Measurements from ENCODE around the gene OS9.
"Not testable (repeated sequence)": the region's sequence is repeated elsewhere in the genome, so short reads cannot be mapped to it uniquely, and the experiment has no call there.

The OS9 gene

GRCh38 chr12:57695770-57696432, 2.0 kb downstream of the OS9 start:
- no peak for DNase-seq

DNA sequence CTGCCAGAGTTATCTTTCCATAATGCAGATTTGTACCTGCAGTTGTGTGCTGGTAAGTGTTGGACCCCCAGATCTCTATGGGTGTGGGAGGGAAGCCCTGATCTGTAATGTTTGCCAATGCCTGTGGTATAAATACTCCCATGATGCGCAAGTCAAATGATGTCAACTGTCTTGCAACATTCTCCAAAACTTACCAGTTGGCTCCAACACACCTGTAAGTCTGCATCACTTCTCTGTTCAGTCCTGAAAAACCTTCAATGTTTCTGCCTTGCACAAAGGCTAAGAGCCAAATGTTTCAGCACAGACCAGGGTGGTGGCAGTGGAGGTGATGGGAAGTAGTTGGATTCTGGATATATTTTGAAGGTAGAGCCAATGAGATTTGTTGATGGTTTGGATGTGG, 3.1 kb downstream of the OS9 start:
- DNase-seq: no peak

DNA sequence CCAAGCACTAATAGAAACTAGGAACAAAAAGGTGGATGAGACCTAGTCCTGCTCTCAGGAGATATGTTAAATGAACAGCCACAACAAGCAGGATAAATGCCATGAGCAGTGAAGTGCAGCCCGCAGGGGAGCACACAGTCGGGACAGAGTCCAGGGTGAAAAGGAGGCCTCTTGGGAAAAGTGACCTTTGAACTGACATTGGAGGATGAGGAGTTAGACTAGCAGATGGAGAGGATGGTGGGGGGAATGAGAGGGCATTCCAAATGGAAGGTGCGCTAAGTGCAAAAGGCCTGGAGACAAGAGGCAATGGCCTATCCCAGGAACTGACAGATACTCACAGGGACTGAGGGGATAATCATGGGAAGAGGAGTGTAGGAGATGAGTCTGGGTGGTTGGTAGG, 4.5 kb downstream of the OS9 start:
- DNase-seq: no peak

DNA sequence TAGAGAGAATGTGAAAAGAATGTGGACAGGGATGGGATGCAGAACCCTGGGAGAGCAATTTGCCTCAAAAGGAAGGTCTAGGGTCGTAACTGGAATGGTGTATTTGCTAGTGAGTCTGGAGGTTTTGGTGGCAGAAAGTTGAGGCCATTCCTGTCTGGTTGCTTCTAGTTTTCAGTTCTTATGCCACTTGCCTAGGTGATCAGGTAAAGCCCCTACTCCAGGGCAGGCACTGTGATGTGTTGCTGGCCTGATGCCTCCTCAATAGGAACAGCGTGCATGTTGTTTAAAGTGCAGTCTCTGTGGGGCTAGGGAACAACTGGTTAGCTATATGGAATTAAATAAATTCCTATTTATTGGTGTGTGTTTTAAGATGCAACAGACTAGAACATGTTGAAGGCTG, 6.4 kb downstream of the OS9 start:
- DNase-seq: no peak

DNA sequence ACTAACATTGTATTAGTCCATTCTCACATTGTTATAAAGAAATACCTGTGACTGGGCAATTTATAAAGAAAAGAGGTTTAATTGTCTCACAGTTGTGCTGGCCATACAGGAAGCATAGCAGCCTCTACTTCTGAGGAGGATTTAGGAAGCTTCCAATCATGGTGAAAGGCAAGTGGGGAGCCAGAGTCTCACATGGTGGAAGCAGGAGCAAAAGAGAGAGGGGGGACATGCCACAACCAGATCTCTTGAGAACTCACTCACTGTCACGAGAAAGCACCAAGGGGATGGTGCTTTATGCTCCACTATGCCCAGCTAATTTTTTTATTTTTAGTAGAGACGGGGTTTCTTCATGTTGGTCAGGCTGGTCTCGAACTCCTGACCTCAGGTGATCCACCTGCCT, 13.3 kb downstream of the OS9 start:
- DNase-seq: no peak

DNA sequence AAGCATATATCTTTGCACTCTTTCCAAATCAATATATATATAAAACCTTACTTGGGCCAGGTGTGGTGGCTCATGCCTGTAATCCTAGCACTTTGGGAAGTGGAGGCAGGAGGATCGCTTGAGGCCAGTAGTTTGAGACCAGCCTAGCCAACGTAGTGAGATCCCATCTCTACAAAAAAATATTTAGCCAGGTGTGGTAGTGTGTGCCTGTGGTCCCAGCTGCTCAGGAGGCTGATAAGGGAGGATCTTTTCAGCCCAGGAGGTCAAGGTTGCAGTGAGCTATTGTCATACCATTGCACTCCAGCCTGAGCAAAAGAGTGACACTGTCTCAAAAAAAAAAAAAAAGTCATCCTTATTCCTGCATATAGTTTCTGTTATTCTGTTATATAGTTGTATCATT, 14.4 kb downstream of the OS9 start:
- DNase-seq: no peak

- no peak for DNase-seq
Measured at GRCh38 chr12:57712701-57713100, 18.8 kb downstream of the OS9 start.

- DNase-seq: no peak
Measured at GRCh38 chr12:57713209-57713608, 19.3 kb downstream of the OS9 start.

- not testable (repeated sequence) for DNase-seq
Measured at GRCh38 chr12:57715036-57715748, 21.3 kb downstream of the OS9 start.

DNA sequence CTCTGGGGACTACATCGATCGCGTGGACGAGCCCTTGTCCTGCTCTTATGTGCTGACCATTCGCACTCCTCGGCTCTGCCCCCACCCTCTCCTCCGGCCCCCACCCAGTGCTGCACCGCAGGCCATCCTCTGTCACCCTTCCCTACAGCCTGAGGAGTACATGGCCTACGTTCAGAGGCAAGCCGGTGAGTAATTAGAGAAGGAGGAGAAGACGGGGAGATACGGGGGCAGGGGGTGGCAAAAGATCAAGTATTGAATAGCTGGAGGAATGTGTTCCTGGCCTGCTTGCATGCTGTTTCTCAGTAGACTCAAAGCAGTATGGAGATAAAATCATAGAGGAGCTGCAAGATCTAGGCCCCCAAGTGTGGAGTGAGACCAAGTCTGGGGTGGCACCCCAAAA, 21.9 kb downstream of the OS9 start:
- no peak for DNase-seq

DNA sequence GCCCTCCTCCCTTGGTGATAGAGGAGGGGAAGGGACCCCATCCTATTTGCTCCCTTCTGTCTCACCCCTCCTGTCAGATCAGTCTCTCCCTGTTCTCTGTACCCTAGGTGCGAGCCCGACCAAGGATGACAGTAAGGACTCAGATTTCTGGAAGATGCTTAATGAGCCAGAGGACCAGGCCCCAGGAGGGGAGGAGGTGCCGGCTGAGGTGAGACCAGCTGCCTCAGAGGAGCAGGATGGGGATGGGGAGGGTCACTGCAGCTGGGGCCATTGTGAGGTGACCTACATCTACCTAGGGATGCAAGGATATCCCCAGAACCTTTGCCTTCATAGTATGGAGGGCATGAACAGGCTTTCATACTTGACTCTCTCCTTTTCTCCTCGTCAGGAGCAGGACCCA, 22.4 kb downstream of the OS9 start:
- no peak for DNase-seq

DNA sequence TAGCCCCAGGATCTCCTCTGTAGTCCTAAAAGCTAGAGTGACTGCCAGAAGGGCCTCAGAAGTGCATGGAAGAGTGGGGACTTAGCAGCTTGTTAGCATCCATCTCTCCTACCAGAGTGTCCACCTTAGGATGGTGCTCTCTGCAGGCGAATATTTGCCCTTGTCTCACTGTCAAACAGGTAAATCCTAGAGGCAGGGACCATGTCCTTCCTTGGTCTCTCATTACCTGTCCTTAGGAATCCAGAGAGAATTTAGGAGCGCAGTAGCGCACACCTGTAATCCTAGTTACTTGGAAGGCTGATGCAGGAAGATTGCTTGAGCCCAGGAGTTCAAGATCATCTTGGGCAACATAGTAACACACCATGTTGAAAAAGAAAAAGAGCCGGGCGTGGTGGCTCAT, 23.2 kb downstream of the OS9 start:
- no peak for DNase-seq

DNA sequence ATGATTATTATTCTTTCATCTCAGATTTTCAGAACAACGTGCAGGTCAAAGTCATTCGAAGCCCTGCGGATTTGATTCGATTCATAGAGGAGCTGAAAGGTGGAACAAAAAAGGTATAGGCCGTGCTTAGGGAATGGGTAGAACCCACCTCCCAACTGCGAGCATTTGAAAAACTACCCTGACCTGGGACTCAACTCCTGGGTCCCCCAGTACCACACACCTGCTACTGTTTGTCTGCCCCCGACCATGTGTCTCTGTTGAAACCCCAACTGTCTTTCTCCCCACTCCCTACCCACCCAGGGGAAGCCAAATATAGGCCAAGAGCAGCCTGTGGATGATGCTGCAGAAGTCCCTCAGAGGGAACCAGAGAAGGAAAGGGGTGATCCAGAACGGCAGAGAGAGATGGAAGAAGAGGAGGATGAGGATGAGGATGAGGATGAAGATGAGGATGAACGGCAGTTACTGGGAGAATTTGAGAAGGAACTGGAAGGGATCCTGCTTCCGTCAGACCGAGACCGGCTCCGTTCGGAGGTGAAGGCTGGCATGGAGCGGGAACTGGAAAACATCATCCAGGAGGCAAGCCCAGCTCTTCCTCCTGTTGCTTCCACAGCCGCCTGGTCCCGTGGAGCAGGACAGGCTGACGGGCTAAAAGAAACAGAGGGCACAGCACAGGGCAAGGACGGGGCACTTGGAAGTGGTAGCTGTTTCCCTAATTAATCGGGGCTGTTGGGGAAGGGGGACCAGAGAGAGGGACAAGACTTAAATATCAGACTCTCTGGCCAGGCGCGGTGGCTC, 24.1 kb downstream of the OS9 start:
- no peak for DNase-seq

DNA sequence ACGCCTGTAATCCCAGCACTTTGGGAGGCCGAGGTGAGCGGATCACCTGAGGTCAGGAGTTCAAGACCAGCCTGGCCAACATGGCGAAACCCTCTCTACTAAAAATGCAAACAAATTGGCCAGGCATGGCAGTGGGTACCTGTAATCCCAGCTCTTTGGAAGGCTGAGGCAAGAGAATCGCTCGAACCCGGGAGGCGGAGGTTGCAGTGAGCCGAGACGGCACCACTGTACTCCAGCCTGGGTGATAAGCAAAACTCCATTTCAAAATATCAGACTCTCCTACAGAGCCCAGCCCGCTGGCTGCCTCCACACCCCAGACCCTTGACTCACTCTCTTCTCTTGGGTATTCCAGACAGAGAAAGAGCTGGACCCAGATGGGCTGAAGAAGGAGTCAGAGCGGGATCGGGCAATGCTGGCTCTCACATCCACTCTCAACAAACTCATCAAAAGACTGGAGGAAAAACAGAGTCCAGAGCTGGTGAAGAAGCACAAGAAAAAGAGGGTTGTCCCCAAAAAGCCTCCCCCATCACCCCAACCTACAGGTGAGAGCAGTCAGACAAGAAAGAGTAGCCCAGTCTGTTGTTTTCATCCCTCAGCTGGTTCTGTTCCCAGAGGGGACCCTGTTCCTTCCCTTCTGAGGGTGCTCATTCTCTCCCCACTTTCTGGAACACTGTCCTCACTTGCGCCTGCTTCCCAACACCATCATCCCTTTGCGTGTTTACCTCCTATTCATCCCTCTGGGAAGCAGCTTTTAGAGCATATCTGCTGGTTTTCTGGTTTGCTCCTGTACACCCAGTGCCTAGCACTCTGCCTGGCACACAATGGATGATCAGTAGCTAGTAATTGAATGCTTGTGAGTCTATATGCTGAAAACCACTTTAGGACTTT, 25.0 kb downstream of the OS9 start:
- no peak for DNase-seq

DNA sequence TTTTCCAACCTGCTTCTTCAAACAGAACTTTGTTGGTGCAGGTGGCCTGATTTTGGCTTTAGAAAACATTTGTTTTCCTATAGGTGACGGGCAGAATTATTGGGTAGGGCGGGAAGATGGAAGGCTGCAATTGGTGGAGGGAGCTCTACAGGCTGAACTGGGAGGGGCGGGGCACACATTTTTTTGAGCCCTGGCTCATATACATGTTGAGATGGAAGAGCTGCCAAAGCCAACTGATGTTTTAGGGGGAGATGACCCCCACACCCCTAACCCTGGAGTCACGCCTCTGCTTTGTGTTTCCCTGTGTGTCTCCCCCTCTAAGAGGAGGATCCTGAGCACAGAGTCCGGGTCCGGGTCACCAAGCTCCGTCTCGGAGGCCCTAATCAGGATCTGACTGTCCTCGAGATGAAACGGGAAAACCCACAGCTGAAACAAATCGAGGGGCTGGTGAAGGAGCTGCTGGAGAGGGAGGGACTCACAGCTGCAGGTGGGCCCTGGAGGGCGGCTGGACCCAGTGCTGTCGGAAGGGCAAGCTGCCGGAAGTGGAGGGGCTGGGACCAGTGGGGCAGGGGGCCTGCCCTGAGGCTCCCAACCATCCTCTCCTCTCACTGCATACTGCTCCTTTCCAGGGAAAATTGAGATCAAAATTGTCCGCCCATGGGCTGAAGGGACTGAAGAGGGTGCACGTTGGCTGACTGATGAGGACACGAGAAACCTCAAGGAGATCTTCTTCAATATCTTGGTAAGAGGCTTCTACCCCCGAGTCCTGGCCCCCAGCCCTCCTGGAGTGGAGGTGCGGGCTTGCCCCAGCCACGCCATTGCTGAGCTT, 26.1 kb downstream of the OS9 start:
- no peak for DNase-seq

DNA sequence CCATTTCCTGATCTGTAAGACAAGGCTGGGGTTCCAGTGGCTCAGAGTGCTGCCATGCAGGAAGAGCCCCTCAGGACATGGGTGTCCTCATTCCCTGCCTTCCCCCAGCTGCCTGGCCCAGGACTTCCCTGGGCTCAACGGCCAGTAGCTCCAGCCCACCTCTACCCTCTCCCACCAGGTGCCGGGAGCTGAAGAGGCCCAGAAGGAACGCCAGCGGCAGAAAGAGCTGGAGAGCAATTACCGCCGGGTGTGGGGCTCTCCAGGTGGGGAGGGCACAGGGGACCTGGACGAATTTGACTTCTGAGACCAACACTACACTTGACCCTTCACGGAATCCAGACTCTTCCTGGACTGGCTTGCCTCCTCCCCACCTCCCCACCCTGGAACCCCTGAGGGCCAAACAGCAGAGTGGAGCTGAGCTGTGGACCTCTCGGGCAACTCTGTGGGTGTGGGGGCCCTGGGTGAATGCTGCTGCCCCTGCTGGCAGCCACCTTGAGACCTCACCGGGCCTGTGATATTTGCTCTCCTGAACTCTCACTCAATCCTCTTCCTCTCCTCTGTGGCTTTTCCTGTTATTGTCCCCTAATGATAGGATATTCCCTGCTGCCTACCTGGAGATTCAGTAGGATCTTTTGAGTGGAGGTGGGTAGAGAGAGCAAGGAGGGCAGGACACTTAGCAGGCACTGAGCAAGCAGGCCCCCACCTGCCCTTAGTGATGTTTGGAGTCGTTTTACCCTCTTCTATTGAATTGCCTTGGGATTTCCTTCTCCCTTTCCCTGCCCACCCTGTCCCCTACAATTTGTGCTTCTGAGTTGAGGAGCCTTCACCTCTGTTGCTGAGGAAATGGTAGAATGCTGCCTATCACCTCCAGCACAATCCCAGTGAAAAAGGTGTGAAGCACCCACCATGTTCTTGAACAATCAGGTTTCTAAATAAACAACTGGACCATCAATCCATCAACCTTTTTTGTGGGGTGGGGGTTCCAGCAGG, 27.0 kb downstream of the OS9 start:
- no peak for DNase-seq

GRCh38 chr12:57721846-57722608, 28.1 kb downstream of the OS9 start:
- DNase-seq: not testable (repeated sequence)

DNA sequence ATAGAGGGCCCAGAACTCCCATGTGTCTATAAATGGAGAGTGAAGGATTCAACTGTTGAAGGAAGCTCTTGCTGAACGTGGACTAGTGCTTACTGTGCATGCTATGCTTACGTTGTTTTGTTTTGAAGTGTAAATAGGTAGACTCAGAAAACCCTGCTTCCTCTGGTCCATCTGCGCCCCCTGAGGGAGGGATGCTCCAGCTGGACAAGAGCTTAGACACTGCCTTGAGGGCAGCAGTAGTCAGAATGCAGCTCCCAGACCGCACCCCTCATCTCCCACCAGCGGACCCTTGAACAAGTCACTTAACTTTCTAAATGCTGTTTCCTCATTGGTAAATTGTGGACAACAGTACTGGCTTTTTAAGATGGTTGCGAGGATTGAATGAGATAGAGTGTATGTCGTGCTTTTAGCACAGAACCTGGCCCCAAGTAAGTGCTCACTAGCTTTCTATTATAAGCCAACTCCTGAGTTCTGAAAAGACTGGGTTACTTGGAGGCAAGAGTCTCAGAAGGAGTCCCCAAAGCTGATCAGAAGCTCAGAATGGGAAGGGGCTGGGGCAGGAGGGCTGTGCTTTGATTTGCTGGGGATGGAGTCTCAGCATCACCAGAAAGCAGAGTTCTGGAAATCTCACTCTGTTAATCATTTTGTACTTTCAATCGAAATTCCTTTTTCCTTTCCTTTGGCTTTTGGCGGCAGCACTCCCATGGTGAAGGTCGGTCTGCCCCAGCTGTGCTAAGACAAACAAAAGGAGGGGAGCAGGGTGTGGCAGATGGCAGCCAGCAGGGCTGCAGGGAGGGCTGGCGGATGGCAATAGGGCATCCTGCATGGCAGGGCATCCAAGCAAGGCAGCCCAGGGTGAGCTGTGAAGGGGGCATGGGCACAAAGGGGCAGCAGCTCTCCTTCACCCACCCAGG, 29.0 kb downstream of the OS9 start:
- no peak for DNase-seq

DNA sequence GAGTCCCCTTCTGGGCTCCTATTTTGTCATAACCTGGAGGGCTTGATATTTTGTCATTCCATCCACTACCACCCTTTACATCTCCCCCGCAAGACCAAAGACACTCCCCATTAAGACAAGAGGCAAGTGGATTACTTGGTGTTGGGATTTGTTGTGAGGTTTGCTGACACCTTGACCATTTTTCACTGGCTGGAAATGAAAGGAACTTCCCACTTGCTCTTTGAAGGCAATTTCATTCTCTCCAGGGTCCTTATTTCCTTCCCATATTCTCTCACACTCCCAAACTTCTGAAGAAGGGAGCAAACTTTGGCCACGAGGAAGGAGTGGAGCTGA, 29.7 kb downstream of the OS9 start:
- DNase-seq: no peak

All from suppressor macrophage treated with lipopolysaccharide for 4 hours (primary cell).